H1 (cell line): ENCODE measurements around the gene PTRH1. TPM values are rescaled to one million over a fixed set of nuclear protein-coding genes. Genes with fewer than 3 reads are reported as not detected.

Experiments used
- CTCF ChIA-PET: fragments of 300-600 bp; sonication (Branson Sonifier 250); formaldehyde crosslinking; loops from one replicate; lab custom pipeline; 2021; ENCODE audit not compliant: partially characterized antibody; lab: Charles Lee
- POLR2A ChIA-PET: fragments of 300-600 bp; sonication (Branson Sonifier 250); formaldehyde crosslinking; loops from one replicate; lab custom pipeline; 2021; ENCODE audit warnings: inconsistent platforms; ENCODE audit not compliant: partially characterized antibody; lab: Charles Lee
- DNase-seq, 2 experiments: peaks; one replicate each; pipeline versions ENCODE4 v3.0.0 to v3.0.0-alpha.2; 2010 to 2022; ENCODE audit warnings: low spot score in 2 of 2, low read depth in 1 of 2, mixed read lengths in 1 of 2
- FAIRE-seq: peaks from 2 replicates; lab custom pipeline; 2011; peaks lifted over from hg19 to GRCh38; lab: Jason Lieb, UNC
- H2AFZ ChIP-seq: 2 replicates; pipeline ENCODE4 v1.8.1; 2012; ENCODE audit warnings: low read length, inconsistent platforms
- H2AK5ac ChIP-seq: 2 replicates; pipeline ENCODE4 v1.6.1; 2013; ENCODE audit warnings: low read depth, low read length
- H2BK120ac ChIP-seq: replicated peaks from 2 replicates; pipeline ENCODE3; 2013; ENCODE audit warnings: low read depth, low read length, inconsistent platforms
- H2BK12ac ChIP-seq: 2 replicates; pipeline ENCODE4 v1.6.1; 2013; ENCODE audit warnings: low read depth, low read length
- H2BK15ac ChIP-seq: 2 replicates; pipeline ENCODE4 v1.6.1; 2013; ENCODE audit warnings: low read length
- H2BK20ac ChIP-seq: 2 replicates; pipeline ENCODE4 v1.6.1; 2013; ENCODE audit warnings: low read length
- H2BK5ac ChIP-seq: 2 replicates; pipeline ENCODE4 v1.6.1; 2013; ENCODE audit warnings: low read depth, low read length
- H3K14ac ChIP-seq: 2 replicates; pipeline ENCODE4 v1.6.1; 2013; ENCODE audit warnings: inconsistent platforms; ENCODE audit not compliant: insufficient read length
- H3K18ac ChIP-seq: 2 replicates; pipeline ENCODE4 v1.6.1; 2013; ENCODE audit warnings: low read length; ENCODE audit errors: extremely low read depth
- H3K23ac ChIP-seq: 2 replicates; pipeline ENCODE4 v1.6.1; 2013; ENCODE audit warnings: inconsistent platforms; ENCODE audit not compliant: insufficient read length
- H3K23me2 ChIP-seq: 2 replicates; pipeline ENCODE4 v1.6.1; 2013; ENCODE audit warnings: low read depth, low read length
- H3K27ac ChIP-seq: 2 replicates; pipeline ENCODE4 v1.6.1; 2011; ENCODE audit warnings: low read depth, low read length, inconsistent platforms
- H3K27me3 ChIP-seq, 4 experiments: replicated peaks in 1 of 4; 1 replicate in 1 of 4; 2 replicates in 3 of 4; pipeline versions ENCODE4 v1.6.1 to v1.8.1; 2011 to 2013; ENCODE audit warnings: low read length in 3 of 4, mild to moderate bottlenecking in 3 of 4, inconsistent platforms in 2 of 4, mixed read lengths in 2 of 4, moderate library complexity in 1 of 4; ENCODE audit not compliant: control insufficient read depth in 3 of 4, insufficient read depth in 3 of 4; ENCODE audit errors: extremely low read depth in 1 of 4
- H3K36me3 ChIP-seq, 4 experiments: 2 replicates each; pipeline versions ENCODE4 v1.6.1 to v1.8.1; 2011 to 2013; ENCODE audit warnings: mild to moderate bottlenecking in 4 of 4, low read length in 3 of 4, moderate library complexity in 2 of 4, control low read depth in 1 of 4, inconsistent platforms in 1 of 4; ENCODE audit not compliant: insufficient read depth in 4 of 4, control insufficient read depth in 2 of 4
- H3K4ac ChIP-seq: replicated peaks from 2 replicates; pipeline ENCODE3; 2013; ENCODE audit warnings: low read length, low read depth, mixed read lengths, inconsistent platforms; ENCODE audit not compliant: insufficient read length
- H3K4me1 ChIP-seq, 4 experiments: replicated peaks in 1 of 4; 1 replicate in 1 of 4; 2 replicates in 3 of 4; pipeline versions ENCODE4 v1.6.1 to v1.8.1; 2011 to 2013; ENCODE audit warnings: low read length in 3 of 4, inconsistent platforms in 2 of 4, mixed read lengths in 1 of 4; ENCODE audit not compliant: insufficient read depth in 4 of 4, control insufficient read depth in 3 of 4
- H3K4me2 ChIP-seq, 2 experiments: 2 replicates each; pipeline versions ENCODE4 v1.6.1 to v1.8.1; 2011 to 2013; ENCODE audit warnings: low read depth in 2 of 2, low read length in 2 of 2, control low read depth in 1 of 2, inconsistent platforms in 1 of 2, mild to moderate bottlenecking in 1 of 2; ENCODE audit not compliant: insufficient read depth in 1 of 2
- H3K4me3 ChIP-seq, 4 experiments: fragments of 200-600, 300-600 bp in 1 of 4; sonication (generic), shearing (Covaris generic), sonication (Bioruptor Twin) in 1 of 4; 2 replicates each; pipeline versions ENCODE4 v1.5.1 to v1.8.1; 2011 to 2016; ENCODE audit warnings: low read length in 4 of 4, low read depth in 3 of 4, control low read depth in 2 of 4, inconsistent platforms in 2 of 4, mild to moderate bottlenecking in 2 of 4, mixed read lengths in 1 of 4, moderate library complexity in 1 of 4; ENCODE audit not compliant: insufficient read depth in 2 of 4; ENCODE audit errors: extremely low read depth in 1 of 4
- H3K56ac ChIP-seq: replicated peaks from 2 replicates; pipeline ENCODE3; 2013; ENCODE audit warnings: low read depth, mild to moderate bottlenecking, mixed read lengths, low read length, inconsistent platforms; ENCODE audit not compliant: insufficient read length
- H3K79me1 ChIP-seq: 2 replicates; pipeline ENCODE4 v1.6.1; 2013; ENCODE audit warnings: low read depth, low read length, control low read depth
- H3K79me2 ChIP-seq, 2 experiments: 2 replicates each; pipeline versions ENCODE4 v1.6.1 to v1.8.1; 2012 to 2013; ENCODE audit warnings: low read length in 2 of 2, mild to moderate bottlenecking in 2 of 2, inconsistent platforms in 1 of 2; ENCODE audit not compliant: insufficient read depth in 2 of 2, control insufficient read depth in 1 of 2
- H3K9ac ChIP-seq, 4 experiments: replicated peaks in 1 of 4; 1 replicate in 1 of 4; 2 replicates in 3 of 4; pipeline versions ENCODE4 v1.6.1 to v1.8.1; 2011 to 2013; ENCODE audit warnings: low read depth in 3 of 4, low read length in 3 of 4, control low read depth in 2 of 4, mild to moderate bottlenecking in 2 of 4, moderate library complexity in 2 of 4, inconsistent platforms in 1 of 4; ENCODE audit errors: extremely low read depth in 1 of 4
- H3K9me3 ChIP-seq, 2 experiments: 2 replicates each; pipeline versions ENCODE4 v1.6.1 to v1.8.1; 2012 to 2013; ENCODE audit warnings: mild to moderate bottlenecking in 2 of 2, moderate library complexity in 2 of 2, control low read depth in 1 of 2, inconsistent platforms in 1 of 2, low read depth in 1 of 2, low read length in 1 of 2, mixed read lengths in 1 of 2; ENCODE audit not compliant: insufficient read depth in 2 of 2
- H4K20me1 ChIP-seq, 2 experiments: replicated peaks in 1 of 2; 2 replicates each; pipeline versions ENCODE3 to v1.8.1; 2011 to 2013; ENCODE audit warnings: inconsistent platforms in 2 of 2, low read length in 2 of 2, mild to moderate bottlenecking in 1 of 2; ENCODE audit not compliant: insufficient read depth in 2 of 2, control insufficient read depth in 1 of 2
- H4K5ac ChIP-seq: 2 replicates; pipeline ENCODE4 v1.6.1; 2013; ENCODE audit warnings: low read length, low read depth, mixed read lengths, inconsistent platforms; ENCODE audit not compliant: insufficient read length
- H4K8ac ChIP-seq: 2 replicates; pipeline ENCODE4 v1.8.0; 2013; ENCODE audit warnings: mild to moderate bottlenecking, moderate library complexity, low read length, inconsistent platforms; ENCODE audit not compliant: insufficient read depth; ENCODE audit errors: extremely low read depth
- H4K91ac ChIP-seq: replicated peaks from 2 replicates; pipeline ENCODE3; 2013; ENCODE audit warnings: low read length, mixed read lengths, inconsistent platforms; ENCODE audit not compliant: insufficient read length
- BACH1 ChIP-seq: IDR thresholded peaks from 2 replicates; pipeline ENCODE4 v1.6.1; 2012; ENCODE audit warnings: low read length, improper control_type of control experiment
- CEBPB ChIP-seq: IDR thresholded peaks from 2 replicates; pipeline ENCODE4 v1.6.1; 2012; ENCODE audit warnings: low read depth, low read length
- EZH2 ChIP-seq: fragments of 200-600 bp; sonication (generic); IDR thresholded peaks from 2 replicates; pipeline ENCODE4 v1.7.1; 2012; ENCODE audit warnings: low read depth, mild to moderate bottlenecking, moderate library complexity, low read length, inconsistent platforms; ENCODE audit not compliant: severe bottlenecking
- FOSL1 ChIP-seq: IDR thresholded peaks from 2 replicates; pipeline ENCODE4 v1.6.1; 2011; ENCODE audit warnings: mild to moderate bottlenecking, low read depth, low read length, moderate library complexity; ENCODE audit not compliant: insufficient read depth
- JUN ChIP-seq: IDR thresholded peaks from 2 replicates; pipeline ENCODE4 v1.6.1; 2011; ENCODE audit warnings: low read depth, mild to moderate bottlenecking, improper control_type of control experiment, low read length
- KDM4A ChIP-seq: IDR thresholded peaks from one replicate; pipeline ENCODE4 v1.7.1; 2012; ENCODE audit warnings: low read depth, mild to moderate bottlenecking, moderate library complexity, low read length, inconsistent platforms; ENCODE audit not compliant: severe bottlenecking
- NANOG ChIP-seq: IDR thresholded peaks from 2 replicates; pipeline ENCODE4 v1.6.1; 2011; ENCODE audit warnings: low read length, low read depth, mild to moderate bottlenecking, inconsistent platforms; ENCODE audit not compliant: insufficient read depth, poor library complexity, severe bottlenecking
- POLR2A ChIP-seq, 2 experiments: IDR thresholded peaks; 1 replicate in 1 of 2; 2 replicates in 1 of 2; pipeline ENCODE4 v1.6.1; 2011; ENCODE audit warnings: low read depth in 2 of 2, low read length in 2 of 2, mild to moderate bottlenecking in 2 of 2; ENCODE audit errors: control extremely low read depth in 1 of 2
- POU5F1 ChIP-seq: IDR thresholded peaks from 2 replicates; pipeline ENCODE4 v1.6.1; 2011; ENCODE audit warnings: low read depth, mild to moderate bottlenecking, low read length, moderate library complexity
- RNF2 ChIP-seq: fragments of 200-900, 300-1000 bp; sonication (generic); IDR thresholded peaks from 2 replicates; pipeline ENCODE4 v1.7.1; 2016; ENCODE audit warnings: borderline replicate concordance, low read depth, mild to moderate bottlenecking, antibody characterized with exemption, low read length; ENCODE audit not compliant: poor library complexity, severe bottlenecking; ENCODE audit errors: missing control alignments
- SAP30 ChIP-seq: fragments of 300-600 bp; sonication (generic); IDR thresholded peaks from 2 replicates; pipeline ENCODE4 v1.7.1; 2012; ENCODE audit warnings: low read length, moderate library complexity, mild to moderate bottlenecking, inconsistent platforms; ENCODE audit not compliant: insufficient read depth, insufficient replicate concordance
- SRF ChIP-seq: IDR thresholded peaks from 2 replicates; pipeline ENCODE4 v1.6.1; 2011; ENCODE audit warnings: mild to moderate bottlenecking, low read depth, low read length, moderate library complexity
- WGBS, 2 experiments: shearing (Covaris generic) in 1 of 2; methylation state at CpG; one replicate each; pipeline versions ENCODE4 v1.1.6 to v1.1.7; 2013 to 2015; ENCODE audit warnings: low lambda C conversion rate in 2 of 2, mixed read lengths in 2 of 2, inconsistent platforms in 1 of 2, low coverage in 1 of 2, missing lambda C conversion rate in 1 of 2; ENCODE audit not compliant: insufficient replicate concordance in 2 of 2, insufficient coverage in 1 of 2, insufficient read length in 1 of 2; ENCODE audit errors: extremely low coverage in 1 of 2, missing lambda C conversion rate in 1 of 2; 5-methylcytosine and 5-hydroxymethylcytosine counted together
- polyA plus RNA-seq, 7 experiments: library from polyadenylated mRNA; depleted of rRNA in 3 of 7; stranded (reverse) in 5 of 7; unstranded in 2 of 7; fragments of >200 nt in 5 of 7; fragments of 200-250 nt in 2 of 7; gene quantifications; 1 replicate in 5 of 7; 2 replicates in 1 of 7; 4 replicates in 1 of 7; pipeline versions ENCODE4 v1.2.1 to v1.2.3, GENCODE V29; 2011 to 2013; ENCODE audit warnings: missing spikeins in 2 of 7, mixed read lengths in 2 of 7
- total RNA-seq: library from RNA; stranded (reverse); fragmentation: NEBNext Ultra II Directional; extraction: Animal tissue kit (Norgen Biotek cat#: 25700); gene quantifications from 2 replicates; pipeline ENCODE4 v1.2.1, GENCODE V29; 2021

PTRH1 gene
- total and polyA plus RNA-seq, 2 of the 8 experiments (the other 6 are each of a cell fraction or from before 2014, with no cell fraction given), result 11.1 to 19.8 TPM

DNA sequence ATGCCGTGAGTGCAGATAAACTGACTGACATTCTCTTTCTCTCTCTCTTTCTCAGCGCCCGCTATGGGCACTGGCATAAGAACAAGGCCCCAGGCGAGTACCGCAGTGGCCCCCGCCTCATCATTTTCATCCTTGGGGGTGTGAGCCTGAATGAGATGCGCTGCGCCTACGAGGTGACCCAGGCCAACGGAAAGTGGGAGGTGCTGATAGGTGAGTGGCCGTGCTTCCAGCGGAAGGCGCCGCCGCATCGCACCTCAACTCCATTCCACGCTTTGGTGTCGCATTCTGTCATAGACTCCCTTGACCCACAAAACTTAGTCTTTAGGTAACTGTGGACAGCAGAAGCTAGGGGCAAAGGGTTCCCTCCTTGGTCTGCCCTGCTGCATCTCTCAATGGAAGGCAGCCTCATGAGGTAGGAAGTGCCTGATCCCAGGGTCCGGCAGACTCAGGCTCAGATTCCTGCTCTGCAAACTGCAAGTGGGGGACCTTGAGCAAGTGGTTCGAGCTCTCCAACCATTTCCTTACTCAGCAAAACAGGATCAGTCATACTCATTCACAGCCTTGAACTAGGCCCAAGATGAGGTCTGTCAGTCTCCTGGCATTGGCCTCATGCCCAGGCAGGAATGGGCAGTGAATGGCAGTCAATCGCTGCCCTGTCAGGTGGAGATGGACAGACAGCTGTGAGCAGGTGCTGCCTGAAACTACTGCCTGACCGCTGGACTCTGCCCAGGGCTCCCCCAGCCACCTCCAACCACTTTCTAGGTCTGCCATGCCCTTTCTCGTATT is 32.9 kb downstream of the PTRH1 start:
- Histone ChIP-seq H3K36me3 (peaks cover 2 to 39% (median 17%) of the 10 kb centered on the region in 4 experiments; a peak in 5 of 8 replicates), H4K8ac (no peak overlapping the region), H3K18ac (no peak overlapping the region), H3K4ac (no peak overlapping the region), H3K27me3 (no peaks in the 10 kb centered on the region), H3K27ac (no peak overlapping the region), H3K79me2 (no peaks in the 10 kb centered on the region), H2BK20ac (no peak overlapping the region), H3K23me2 (no peaks in the 10 kb centered on the region), H2AFZ (no peak overlapping the region), H2BK15ac (no peak overlapping the region), H2BK12ac (no peak overlapping the region), H4K5ac (no peak overlapping the region), H3K9ac (no peak overlapping the region), H3K4me1 (no peaks in the 10 kb centered on the region), H3K79me1 (no peaks in the 10 kb centered on the region), H3K9me3 (no peaks in the 10 kb centered on the region), H3K23ac (no peak overlapping the region), H2BK120ac (no peak overlapping the region), H3K14ac (no peak overlapping the region), H2BK5ac (no peak overlapping the region), H3K56ac (no peak overlapping the region), H2AK5ac (no peak overlapping the region), H4K91ac (no peak overlapping the region), H4K20me1 (peaks cover 0 to 2% of the 10 kb centered on the region in 2 experiments), H3K4me3 (no peak overlapping the region), H3K4me2 (no peak overlapping the region)
- POLR2A ChIA-PET, result no interaction called here
- CTCF ChIA-PET, result interaction anchor here (0.9 to 2.9 kb wide), 7 partner anchors 11 to 194 kb away, joined by 3 to 11 read pairs (median 3); partner anchors contain the start of gene TOR2A
- DNase-seq (no peak), FAIRE-seq (no peak)
- 91% methylated on average over 23 of the region's 23 CpGs; no CpG with 5 or more reads in 1 of the 2 experiments for WGBS, 2 experiments
- no peak for TF ChIP-seq SRF
- TF ChIP-seq CEBPB, result no peak
- no peak for TF ChIP-seq POU5F1
- no peak for TF ChIP-seq KDM4A
- no peak for TF ChIP-seq SAP30
- no peak for TF ChIP-seq JUN
- no peak for TF ChIP-seq BACH1
- TF ChIP-seq FOSL1, result no peak
- TF ChIP-seq NANOG, result no peak
- TF ChIP-seq EZH2, result no peak
- no peak for TF ChIP-seq POLR2A (IDR thresholded peaks at IDR 0.05; ENCODE audit: control extremely low read depth in 1 of 2, low read depth in 2 of 2, low read length in 2 of 2)
- no peak for TF ChIP-seq RNF2
